ENCODE data around the gene BCAP31. TPM values are rescaled to one million over a fixed set of nuclear protein-coding genes. Genes with fewer than 3 reads are reported as not detected.
"Not testable (repeated sequence)": the region's sequence is repeated elsewhere in the genome, so short reads cannot be mapped to it uniquely, and the experiment has no call there.

BCAP31 gene
- total RNA-seq, 1 experiment from 2014 or later = 232 TPM

GRCh38 chrX:153697924-153698865 lies 26.0 kb downstream of the BCAP31 start:
- H3K4me1 Mint-ChIP-seq (ENCODE audit: low read depth, unreplicated experiment) = no peaks in the 10 kb centered on the region
- Histone ChIP-seq H3K27me3 (replicated peaks; ENCODE audit: control insufficient read depth, insufficient read depth, low read length) (no peaks in the 10 kb centered on the region), H3K9me3 (no peaks in the 10 kb centered on the region), H3K36me3 (ENCODE audit: control insufficient read depth, insufficient read depth, low read length) (no peaks in the 10 kb centered on the region), H3K4me3 (ENCODE audit: low read depth, low read length) (no peak overlapping the region), H3K4me1 (no peaks in the 10 kb centered on the region)
- no peak for DNase-seq
- no peaks in the 10 kb centered on the region for H3K9me3 Mint-ChIP-seq (ENCODE audit: unreplicated experiment)
- peaks cover 43% of the 10 kb centered on the region for H3K36me3 Mint-ChIP-seq (ENCODE audit: insufficient read depth, unreplicated experiment)
- no TSS peak for BruUV-seq (replicated peaks)
- ChIA-PET POLR2A (no interaction called here), CTCF (interaction anchor here (0.5 kb wide), 1 partner anchor 11 kb away, joined by 4 read pairs; the partner anchor contains the start of gene SLC6A8)
- TF ChIP-seq, protein P1, sequence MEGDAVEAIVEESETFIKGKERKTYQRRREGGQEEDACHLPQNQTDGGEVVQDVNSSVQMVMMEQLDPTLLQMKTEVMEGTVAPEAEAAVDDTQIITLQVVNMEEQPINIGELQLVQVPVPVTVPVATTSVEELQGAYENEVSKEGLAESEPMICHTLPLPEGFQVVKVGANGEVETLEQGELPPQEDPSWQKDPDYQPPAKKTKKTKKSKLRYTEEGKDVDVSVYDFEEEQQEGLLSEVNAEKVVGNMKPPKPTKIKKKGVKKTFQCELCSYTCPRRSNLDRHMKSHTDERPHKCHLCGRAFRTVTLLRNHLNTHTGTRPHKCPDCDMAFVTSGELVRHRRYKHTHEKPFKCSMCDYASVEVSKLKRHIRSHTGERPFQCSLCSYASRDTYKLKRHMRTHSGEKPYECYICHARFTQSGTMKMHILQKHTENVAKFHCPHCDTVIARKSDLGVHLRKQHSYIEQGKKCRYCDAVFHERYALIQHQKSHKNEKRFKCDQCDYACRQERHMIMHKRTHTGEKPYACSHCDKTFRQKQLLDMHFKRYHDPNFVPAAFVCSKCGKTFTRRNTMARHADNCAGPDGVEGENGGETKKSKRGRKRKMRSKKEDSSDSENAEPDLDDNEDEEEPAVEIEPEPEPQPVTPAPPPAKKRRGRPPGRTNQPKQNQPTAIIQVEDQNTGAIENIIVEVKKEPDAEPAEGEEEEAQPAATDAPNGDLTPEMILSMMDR (IDR thresholded peaks at IDR 0.05; ENCODE audit: insufficient read depth in 1 of 2, low read depth in 1 of 2, low read length in 1 of 2, severe bottlenecking in 1 of 2, unreplicated experiment in 1 of 2) = no peak
- peak overlapping the region; percentile 59 for H3K27ac Mint-ChIP-seq (ENCODE audit: unreplicated experiment)
- intact Hi-C loops (cut with micrococcal nuclease; ENCODE audit: unreplicated experiment) = no loop called here
- H3K4me3 Mint-ChIP-seq (ENCODE audit: unreplicated experiment) = no peak overlapping the region
- no peaks in the 10 kb centered on the region for H3K27me3 Mint-ChIP-seq (ENCODE audit: insufficient read depth, unreplicated experiment)

GRCh38 chrX:153696986-153697722 lies 27.0 kb downstream of the BCAP31 start:
- H3K27me3 ChIP-seq (replicated peaks; ENCODE audit: control insufficient read depth, insufficient read depth, low read length); intact Hi-C loops (cut with micrococcal nuclease; ENCODE audit: unreplicated experiment); H3K9me3 Mint-ChIP-seq (ENCODE audit: unreplicated experiment); H3K27me3 Mint-ChIP-seq (ENCODE audit: insufficient read depth, unreplicated experiment); H3K4me1 Mint-ChIP-seq (ENCODE audit: low read depth, unreplicated experiment); H3K36me3 ChIP-seq (ENCODE audit: control insufficient read depth, insufficient read depth, low read length); H3K4me1 ChIP-seq; H3K4me3 Mint-ChIP-seq (ENCODE audit: unreplicated experiment); BruUV-seq (replicated peaks); CTCF ChIA-PET; H3K9me3 ChIP-seq; POLR2A ChIA-PET; DNase-seq; H3K4me3 ChIP-seq (ENCODE audit: low read depth, low read length): not testable (repeated sequence)
- Mint-ChIP-seq H3K27ac (ENCODE audit: unreplicated experiment) (peak overlapping the region; percentile 59), H3K36me3 (ENCODE audit: insufficient read depth, unreplicated experiment) (peaks cover 45% of the 10 kb centered on the region)

GRCh38 chrX:153696538-153696937 lies 27.6 kb downstream of the BCAP31 start:
- H3K27ac Mint-ChIP-seq (ENCODE audit: unreplicated experiment); H3K4me1 Mint-ChIP-seq (ENCODE audit: low read depth, unreplicated experiment); H3K4me1 ChIP-seq; H3K9me3 ChIP-seq; BruUV-seq (replicated peaks); H3K27me3 Mint-ChIP-seq (ENCODE audit: insufficient read depth, unreplicated experiment); POLR2A ChIA-PET; H3K4me3 ChIP-seq (ENCODE audit: low read depth, low read length); intact Hi-C loops (cut with micrococcal nuclease; ENCODE audit: unreplicated experiment); H3K27me3 ChIP-seq (replicated peaks; ENCODE audit: control insufficient read depth, insufficient read depth, low read length); H3K36me3 ChIP-seq (ENCODE audit: control insufficient read depth, insufficient read depth, low read length); H3K4me3 Mint-ChIP-seq (ENCODE audit: unreplicated experiment); DNase-seq; H3K9me3 Mint-ChIP-seq (ENCODE audit: unreplicated experiment); CTCF ChIA-PET: not testable (repeated sequence)
- peaks cover 45% of the 10 kb centered on the region for H3K36me3 Mint-ChIP-seq (ENCODE audit: insufficient read depth, unreplicated experiment)

DNA sequence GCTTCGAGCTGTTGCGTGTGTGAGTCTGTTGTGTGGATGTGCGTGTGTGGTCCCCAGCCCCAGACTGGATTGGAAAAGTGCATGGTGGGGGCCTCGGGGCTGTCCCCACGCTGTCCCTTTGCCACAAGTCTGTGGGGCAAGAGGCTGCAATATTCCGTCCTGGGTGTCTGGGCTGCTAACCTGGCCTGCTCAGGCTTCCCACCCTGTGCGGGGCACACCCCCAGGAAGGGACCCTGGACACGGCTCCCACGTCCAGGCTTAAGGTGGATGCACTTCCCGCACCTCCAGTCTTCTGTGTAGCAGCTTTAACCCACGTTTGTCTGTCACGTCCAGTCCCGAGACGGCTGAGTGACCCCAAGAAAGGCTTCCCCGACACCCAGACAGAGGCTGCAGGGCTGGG lies 28.1 kb downstream of the BCAP31 start:
- no peaks in the 10 kb centered on the region for H3K9me3 ChIP-seq
- H3K4me1 ChIP-seq = no peaks in the 10 kb centered on the region
- H3K36me3 ChIP-seq (ENCODE audit: control insufficient read depth, insufficient read depth, low read length) = no peaks in the 10 kb centered on the region
- intact Hi-C loops (cut with micrococcal nuclease; ENCODE audit: unreplicated experiment) = no loop called here
- Mint-ChIP-seq H3K9me3 (ENCODE audit: unreplicated experiment) (no peaks in the 10 kb centered on the region), H3K27me3 (ENCODE audit: insufficient read depth, unreplicated experiment) (no peaks in the 10 kb centered on the region), H3K4me3 (ENCODE audit: unreplicated experiment) (no peak overlapping the region), H3K27ac (ENCODE audit: unreplicated experiment) (no peak overlapping the region), H3K4me1 (ENCODE audit: low read depth, unreplicated experiment) (no peaks in the 10 kb centered on the region), H3K36me3 (ENCODE audit: insufficient read depth, unreplicated experiment) (peaks cover 45% of the 10 kb centered on the region)
- ChIA-PET CTCF (no interaction called here), POLR2A (no interaction called here)
- no peak for DNase-seq
- H3K27me3 ChIP-seq (replicated peaks; ENCODE audit: control insufficient read depth, insufficient read depth, low read length) = no peaks in the 10 kb centered on the region
- H3K4me3 ChIP-seq (ENCODE audit: low read depth, low read length) = no peak overlapping the region
- BruUV-seq (replicated peaks) = no TSS peak
- TF ChIP-seq, protein P1 (IDR thresholded peaks at IDR 0.05; ENCODE audit: insufficient read depth in 1 of 2, low read depth in 1 of 2, low read length in 1 of 2, severe bottlenecking in 1 of 2, unreplicated experiment in 1 of 2) = no peak

All from Caco-2 (cell line).